GM12891 (cell line): ENCODE measurements around the gene HSPA12B.

Experiments
- PAX5 ChIP-seq: IDR thresholded peaks from 2 replicates; pipeline ENCODE4 v1.6.1; 2011; ENCODE audit warnings: low read length, moderate library complexity, mild to moderate bottlenecking; ENCODE audit not compliant: insufficient read depth, severe bottlenecking
- POLR2A ChIP-seq: IDR thresholded peaks from 2 replicates; pipeline ENCODE4 v1.6.1; 2011; ENCODE audit warnings: low read depth, low read length, control low read depth
- POLR2AphosphoS5 ChIP-seq: IDR thresholded peaks from 2 replicates; pipeline ENCODE4 v1.6.1; 2011; ENCODE audit warnings: low read depth, low read length, control low read depth
- POU2F2 ChIP-seq: IDR thresholded peaks from 2 replicates; pipeline ENCODE4 v1.6.1; 2011; ENCODE audit warnings: low read depth, mild to moderate bottlenecking, control low read depth, low read length, moderate library complexity
- SPI1 ChIP-seq: IDR thresholded peaks from 2 replicates; pipeline ENCODE4 v1.6.1; 2011; ENCODE audit warnings: low read depth, low read length, control low read depth
- TAF1 ChIP-seq: IDR thresholded peaks from 2 replicates; pipeline ENCODE4 v1.6.1; 2011; ENCODE audit warnings: low read depth, low read length, control low read depth

- TF ChIP-seq POLR2AphosphoS5: no peak
- TF ChIP-seq POLR2A: no peak
- TF ChIP-seq PAX5: no peak
- no peak for TF ChIP-seq TAF1
- TF ChIP-seq SPI1: no peak
- TF ChIP-seq POU2F2: no peak
Observed at GRCh38 chr20:3800256-3800877, 67.9 kb downstream of the HSPA12B start.
